Activated T-helper 2 cell treated with anti-CD3 and anti-CD28 coated beads, Interferon-gamma antibody, Interleukin-2, Interleukin-4, amounts not matched to agents 10 μg/mL and 5 μg/mL and 100 μg/mL, durations not matched to agents 14 hours and 24 hours and 36 hours (primary cell): ENCODE results near the gene PMM2. TPM values are rescaled to one million over a fixed set of nuclear protein-coding genes. Genes with fewer than 3 reads are reported as not detected.

Experiments used
- total RNA-seq: library from RNA; stranded (reverse); gene quantifications from 2 replicates; pipeline ENCODE4 v1.2.3, GENCODE V29; 2022

Gene PMM2
- total RNA-seq, 1 donor from 2014 or later, result 67.6 TPM

Other genes with a start within 250 kb of the PMM2 start
- not detected in 2 replicates for gene TMEM114, start 207.3 kb upstream of the PMM2 start, total RNA-seq
- gene METTL22, start 176.1 kb upstream of the PMM2 start, total RNA-seq, result 34.9 and 39.0 TPM in 2 replicates
- 22.5 and 24.2 TPM in 2 replicates for gene ABAT, start 123.2 kb upstream of the PMM2 start, total RNA-seq
- 15.6 and 15.9 TPM in 2 replicates for gene TMEM186, start 200 bp upstream of the PMM2 start, total RNA-seq
- 84.4 and 90.8 TPM in 2 replicates for gene CARHSP1, start 71.2 kb downstream of the PMM2 start, total RNA-seq
- gene LITAFD, start 84.5 kb downstream of the PMM2 start, total RNA-seq, result not detected in 2 replicates
- 164 and 176 TPM in 2 replicates for gene USP7, start 166.1 kb downstream of the PMM2 start, total RNA-seq